Measurements from ENCODE around the gene ACSL6.
"Not testable (repeated sequence)": the region's sequence is repeated elsewhere in the genome, so short reads cannot be mapped to it uniquely, and the experiment has no call there.

The ACSL6 gene

DNA sequence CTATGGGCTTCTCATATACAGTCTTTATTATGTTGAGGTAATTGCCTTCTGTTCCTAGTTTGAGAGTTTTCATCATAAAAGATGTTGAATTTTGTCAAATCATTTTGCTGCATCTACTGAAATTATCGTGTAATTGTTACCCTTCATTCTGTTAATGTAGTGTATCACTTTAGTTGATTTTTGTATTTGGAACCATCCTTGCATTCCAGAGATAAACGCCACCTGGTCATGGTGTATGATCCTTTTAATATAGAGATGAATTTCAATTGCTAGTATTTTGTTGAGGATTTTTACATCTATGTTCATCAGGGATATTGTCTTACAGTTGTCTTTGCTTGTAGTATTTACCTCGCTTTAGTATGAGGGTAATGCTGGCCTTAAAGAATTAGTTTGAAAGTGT lies 85.3 kb downstream of the ACSL6 start:
- no peak for DNase-seq (ENCODE audit: low read depth)
- TF ChIP-seq, protein P1, sequence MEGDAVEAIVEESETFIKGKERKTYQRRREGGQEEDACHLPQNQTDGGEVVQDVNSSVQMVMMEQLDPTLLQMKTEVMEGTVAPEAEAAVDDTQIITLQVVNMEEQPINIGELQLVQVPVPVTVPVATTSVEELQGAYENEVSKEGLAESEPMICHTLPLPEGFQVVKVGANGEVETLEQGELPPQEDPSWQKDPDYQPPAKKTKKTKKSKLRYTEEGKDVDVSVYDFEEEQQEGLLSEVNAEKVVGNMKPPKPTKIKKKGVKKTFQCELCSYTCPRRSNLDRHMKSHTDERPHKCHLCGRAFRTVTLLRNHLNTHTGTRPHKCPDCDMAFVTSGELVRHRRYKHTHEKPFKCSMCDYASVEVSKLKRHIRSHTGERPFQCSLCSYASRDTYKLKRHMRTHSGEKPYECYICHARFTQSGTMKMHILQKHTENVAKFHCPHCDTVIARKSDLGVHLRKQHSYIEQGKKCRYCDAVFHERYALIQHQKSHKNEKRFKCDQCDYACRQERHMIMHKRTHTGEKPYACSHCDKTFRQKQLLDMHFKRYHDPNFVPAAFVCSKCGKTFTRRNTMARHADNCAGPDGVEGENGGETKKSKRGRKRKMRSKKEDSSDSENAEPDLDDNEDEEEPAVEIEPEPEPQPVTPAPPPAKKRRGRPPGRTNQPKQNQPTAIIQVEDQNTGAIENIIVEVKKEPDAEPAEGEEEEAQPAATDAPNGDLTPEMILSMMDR (conservative IDR thresholded peaks at IDR 0.05; ENCODE audit: low read depth, low read length), result no peak
- H3K4me3 ChIP-seq (ENCODE audit: low read depth, low read length), result no peak overlapping the region

DNA sequence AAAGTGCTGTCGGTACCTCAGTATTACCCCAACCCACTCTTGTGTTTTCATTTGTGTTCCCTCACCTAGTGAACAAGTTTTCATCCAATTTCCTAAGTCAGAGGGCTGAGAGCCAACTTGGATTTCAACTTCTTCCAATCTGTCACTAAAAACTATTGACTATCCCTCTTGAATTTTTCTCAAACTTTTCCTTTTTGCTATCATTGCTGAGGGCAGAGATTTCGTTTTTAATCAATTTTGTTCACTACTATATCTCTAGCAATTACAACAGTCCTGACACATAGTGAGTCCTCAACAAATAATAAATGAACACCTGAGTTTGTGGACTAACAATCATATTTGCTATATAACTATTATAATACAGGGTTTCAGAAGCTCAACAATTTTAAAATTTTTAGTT lies 95.0 kb downstream of the ACSL6 start:
- DNase-seq (ENCODE audit: low read depth), result no peak
- TF ChIP-seq, protein P1 (conservative IDR thresholded peaks at IDR 0.05; ENCODE audit: low read depth, low read length), result no peak
- H3K4me3 ChIP-seq (ENCODE audit: low read depth, low read length), result no peak overlapping the region

DNA sequence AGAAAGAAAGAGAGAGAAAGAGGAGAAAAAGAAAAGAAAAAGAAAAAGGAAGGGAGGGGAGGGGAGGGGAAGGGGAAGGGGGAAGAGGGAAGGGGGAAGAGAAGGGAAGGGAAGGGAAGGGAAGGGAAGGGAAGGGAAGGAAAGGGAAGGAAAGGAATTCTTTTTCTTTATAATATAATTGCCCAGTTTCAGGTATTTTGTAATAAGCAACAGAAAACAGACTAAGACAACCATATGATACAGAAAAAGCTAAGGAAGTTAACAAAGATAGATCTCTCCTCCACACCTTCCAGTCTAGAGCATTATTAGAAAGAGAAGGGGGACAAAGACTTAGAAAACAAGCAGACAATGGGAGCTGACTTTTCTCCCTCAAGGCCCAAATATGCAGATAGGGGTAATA lies 97.0 kb downstream of the ACSL6 start:
- TF ChIP-seq, protein P1 (conservative IDR thresholded peaks at IDR 0.05; ENCODE audit: low read depth, low read length), result no peak
- H3K4me3 ChIP-seq (ENCODE audit: low read depth, low read length), result no peak overlapping the region
- no peak for DNase-seq (ENCODE audit: low read depth)

DNA sequence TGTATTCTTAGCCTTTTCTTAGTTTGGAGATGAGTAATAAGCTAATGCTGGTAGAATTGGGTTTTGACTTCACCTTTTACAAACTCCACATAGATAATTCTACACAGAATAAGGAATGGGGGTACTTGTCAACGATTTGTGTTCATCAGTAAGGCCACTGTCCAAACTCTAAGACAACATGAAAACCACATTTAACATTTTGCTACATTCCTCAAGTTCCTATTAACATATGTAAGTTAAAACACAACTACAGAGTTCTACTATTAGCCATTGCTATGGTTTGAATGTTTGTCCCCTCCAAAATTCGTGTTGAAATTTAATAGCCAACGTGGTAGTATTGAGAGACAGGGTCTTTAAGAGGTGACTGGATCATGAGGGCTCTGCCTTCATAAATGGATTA lies 97.9 kb downstream of the ACSL6 start:
- TF ChIP-seq, protein P1 (conservative IDR thresholded peaks at IDR 0.05; ENCODE audit: low read depth, low read length), result no peak
- DNase-seq (ENCODE audit: low read depth), result no peak
- no peak overlapping the region for H3K4me3 ChIP-seq (ENCODE audit: low read depth, low read length)

DNA sequence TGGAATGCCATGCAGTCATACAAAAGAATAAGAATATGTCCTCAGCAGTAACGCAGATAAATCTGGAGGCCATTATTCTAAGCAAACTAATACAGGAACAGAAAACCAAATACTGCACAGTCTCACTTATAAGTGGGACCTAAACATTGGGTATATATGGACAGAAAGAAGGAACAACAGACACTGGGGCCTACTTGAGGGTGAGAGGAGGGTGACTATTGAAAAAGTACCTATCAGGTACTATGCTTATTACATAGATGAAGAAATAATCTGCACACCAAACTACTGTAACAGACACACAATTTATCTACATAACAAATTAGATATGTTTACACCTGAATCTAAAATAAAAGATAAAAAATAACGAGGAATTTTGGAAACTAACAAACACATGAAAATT lies 104.8 kb downstream of the ACSL6 start:
- TF ChIP-seq, protein P1 (conservative IDR thresholded peaks at IDR 0.05; ENCODE audit: low read depth, low read length), result no peak
- H3K4me3 ChIP-seq (ENCODE audit: low read depth, low read length), result no peak overlapping the region
- DNase-seq (ENCODE audit: low read depth), result no peak

DNA sequence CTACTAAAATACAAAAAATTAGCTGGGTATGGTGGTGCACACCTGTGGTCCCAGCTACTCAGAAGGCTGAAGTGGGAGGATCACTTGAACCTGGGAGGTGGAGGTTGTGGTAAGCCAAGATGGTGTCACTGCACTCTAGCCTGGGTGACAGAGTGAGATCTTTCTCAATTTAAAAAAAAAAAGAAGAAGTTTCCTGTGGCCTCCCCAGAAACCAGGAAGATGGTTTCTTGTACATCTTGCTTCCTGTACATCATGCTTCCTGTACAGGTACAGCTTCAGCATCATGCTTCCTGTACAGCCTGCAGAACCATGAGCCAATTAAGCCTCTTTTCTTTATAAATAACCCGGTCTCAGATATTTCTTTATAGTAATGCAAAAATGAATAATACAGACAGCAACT lies 109.2 kb downstream of the ACSL6 start:
- DNase-seq (ENCODE audit: low read depth); H3K4me3 ChIP-seq (ENCODE audit: low read depth, low read length): not testable (repeated sequence)

Measured in choroid plexus epithelial cell (primary cell).